H1 (cell line): ENCODE results near the gene ALDH5A1. TPM values are rescaled to one million over a fixed set of nuclear protein-coding genes. Genes with fewer than 3 reads are reported as not detected.

ENCODE experiments used
- CTCF ChIA-PET: fragments of 300-600 bp; sonication (Branson Sonifier 250); formaldehyde crosslinking; loops from one replicate; lab custom pipeline; 2021; ENCODE audit not compliant: partially characterized antibody; lab: Charles Lee
- POLR2A ChIA-PET: fragments of 300-600 bp; sonication (Branson Sonifier 250); formaldehyde crosslinking; loops from one replicate; lab custom pipeline; 2021; ENCODE audit warnings: inconsistent platforms; ENCODE audit not compliant: partially characterized antibody; lab: Charles Lee
- DNase-seq, 2 experiments: peaks; one replicate each; pipeline versions ENCODE4 v3.0.0 to v3.0.0-alpha.2; 2010 to 2022; ENCODE audit warnings: low spot score in 2 of 2, low read depth in 1 of 2, mixed read lengths in 1 of 2
- FAIRE-seq: peaks from 2 replicates; lab custom pipeline; 2011; peaks lifted over from hg19 to GRCh38; lab: Jason Lieb, UNC
- H2AFZ ChIP-seq: 2 replicates; pipeline ENCODE4 v1.8.1; 2012; ENCODE audit warnings: low read length, inconsistent platforms
- H2AK5ac ChIP-seq: 2 replicates; pipeline ENCODE4 v1.6.1; 2013; ENCODE audit warnings: low read depth, low read length
- H2BK120ac ChIP-seq: replicated peaks from 2 replicates; pipeline ENCODE3; 2013; ENCODE audit warnings: low read depth, low read length, inconsistent platforms
- H2BK12ac ChIP-seq: 2 replicates; pipeline ENCODE4 v1.6.1; 2013; ENCODE audit warnings: low read depth, low read length
- H2BK15ac ChIP-seq: 2 replicates; pipeline ENCODE4 v1.6.1; 2013; ENCODE audit warnings: low read length
- H2BK20ac ChIP-seq: 2 replicates; pipeline ENCODE4 v1.6.1; 2013; ENCODE audit warnings: low read length
- H2BK5ac ChIP-seq: 2 replicates; pipeline ENCODE4 v1.6.1; 2013; ENCODE audit warnings: low read depth, low read length
- H3K14ac ChIP-seq: 2 replicates; pipeline ENCODE4 v1.6.1; 2013; ENCODE audit warnings: inconsistent platforms; ENCODE audit not compliant: insufficient read length
- H3K18ac ChIP-seq: 2 replicates; pipeline ENCODE4 v1.6.1; 2013; ENCODE audit warnings: low read length; ENCODE audit errors: extremely low read depth
- H3K23ac ChIP-seq: 2 replicates; pipeline ENCODE4 v1.6.1; 2013; ENCODE audit warnings: inconsistent platforms; ENCODE audit not compliant: insufficient read length
- H3K23me2 ChIP-seq: 2 replicates; pipeline ENCODE4 v1.6.1; 2013; ENCODE audit warnings: low read depth, low read length
- H3K27ac ChIP-seq: 2 replicates; pipeline ENCODE4 v1.6.1; 2011; ENCODE audit warnings: low read depth, low read length, inconsistent platforms
- H3K27me3 ChIP-seq, 4 experiments: replicated peaks in 1 of 4; 1 replicate in 1 of 4; 2 replicates in 3 of 4; pipeline versions ENCODE4 v1.6.1 to v1.8.1; 2011 to 2013; ENCODE audit warnings: low read length in 3 of 4, mild to moderate bottlenecking in 3 of 4, inconsistent platforms in 2 of 4, mixed read lengths in 2 of 4, moderate library complexity in 1 of 4; ENCODE audit not compliant: control insufficient read depth in 3 of 4, insufficient read depth in 3 of 4; ENCODE audit errors: extremely low read depth in 1 of 4
- H3K36me3 ChIP-seq, 4 experiments: 2 replicates each; pipeline versions ENCODE4 v1.6.1 to v1.8.1; 2011 to 2013; ENCODE audit warnings: mild to moderate bottlenecking in 4 of 4, low read length in 3 of 4, moderate library complexity in 2 of 4, control low read depth in 1 of 4, inconsistent platforms in 1 of 4; ENCODE audit not compliant: insufficient read depth in 4 of 4, control insufficient read depth in 2 of 4
- H3K4ac ChIP-seq: replicated peaks from 2 replicates; pipeline ENCODE3; 2013; ENCODE audit warnings: low read length, low read depth, mixed read lengths, inconsistent platforms; ENCODE audit not compliant: insufficient read length
- H3K4me1 ChIP-seq, 4 experiments: replicated peaks in 1 of 4; 1 replicate in 1 of 4; 2 replicates in 3 of 4; pipeline versions ENCODE4 v1.6.1 to v1.8.1; 2011 to 2013; ENCODE audit warnings: low read length in 3 of 4, inconsistent platforms in 2 of 4, mixed read lengths in 1 of 4; ENCODE audit not compliant: insufficient read depth in 4 of 4, control insufficient read depth in 3 of 4
- H3K4me2 ChIP-seq, 2 experiments: 2 replicates each; pipeline versions ENCODE4 v1.6.1 to v1.8.1; 2011 to 2013; ENCODE audit warnings: low read depth in 2 of 2, low read length in 2 of 2, control low read depth in 1 of 2, inconsistent platforms in 1 of 2, mild to moderate bottlenecking in 1 of 2; ENCODE audit not compliant: insufficient read depth in 1 of 2
- H3K4me3 ChIP-seq, 4 experiments: fragments of 200-600, 300-600 bp in 1 of 4; sonication (generic), shearing (Covaris generic), sonication (Bioruptor Twin) in 1 of 4; 2 replicates each; pipeline versions ENCODE4 v1.5.1 to v1.8.1; 2011 to 2016; ENCODE audit warnings: low read length in 4 of 4, low read depth in 3 of 4, control low read depth in 2 of 4, inconsistent platforms in 2 of 4, mild to moderate bottlenecking in 2 of 4, mixed read lengths in 1 of 4, moderate library complexity in 1 of 4; ENCODE audit not compliant: insufficient read depth in 2 of 4; ENCODE audit errors: extremely low read depth in 1 of 4
- H3K56ac ChIP-seq: replicated peaks from 2 replicates; pipeline ENCODE3; 2013; ENCODE audit warnings: low read depth, mild to moderate bottlenecking, mixed read lengths, low read length, inconsistent platforms; ENCODE audit not compliant: insufficient read length
- H3K79me1 ChIP-seq: 2 replicates; pipeline ENCODE4 v1.6.1; 2013; ENCODE audit warnings: low read depth, low read length, control low read depth
- H3K79me2 ChIP-seq, 2 experiments: 2 replicates each; pipeline versions ENCODE4 v1.6.1 to v1.8.1; 2012 to 2013; ENCODE audit warnings: low read length in 2 of 2, mild to moderate bottlenecking in 2 of 2, inconsistent platforms in 1 of 2; ENCODE audit not compliant: insufficient read depth in 2 of 2, control insufficient read depth in 1 of 2
- H3K9ac ChIP-seq, 4 experiments: replicated peaks in 1 of 4; 1 replicate in 1 of 4; 2 replicates in 3 of 4; pipeline versions ENCODE4 v1.6.1 to v1.8.1; 2011 to 2013; ENCODE audit warnings: low read depth in 3 of 4, low read length in 3 of 4, control low read depth in 2 of 4, mild to moderate bottlenecking in 2 of 4, moderate library complexity in 2 of 4, inconsistent platforms in 1 of 4; ENCODE audit errors: extremely low read depth in 1 of 4
- H3K9me3 ChIP-seq, 2 experiments: 2 replicates each; pipeline versions ENCODE4 v1.6.1 to v1.8.1; 2012 to 2013; ENCODE audit warnings: mild to moderate bottlenecking in 2 of 2, moderate library complexity in 2 of 2, control low read depth in 1 of 2, inconsistent platforms in 1 of 2, low read depth in 1 of 2, low read length in 1 of 2, mixed read lengths in 1 of 2; ENCODE audit not compliant: insufficient read depth in 2 of 2
- H4K20me1 ChIP-seq, 2 experiments: replicated peaks in 1 of 2; 2 replicates each; pipeline versions ENCODE3 to v1.8.1; 2011 to 2013; ENCODE audit warnings: inconsistent platforms in 2 of 2, low read length in 2 of 2, mild to moderate bottlenecking in 1 of 2; ENCODE audit not compliant: insufficient read depth in 2 of 2, control insufficient read depth in 1 of 2
- H4K5ac ChIP-seq: 2 replicates; pipeline ENCODE4 v1.6.1; 2013; ENCODE audit warnings: low read length, low read depth, mixed read lengths, inconsistent platforms; ENCODE audit not compliant: insufficient read length
- H4K8ac ChIP-seq: 2 replicates; pipeline ENCODE4 v1.8.0; 2013; ENCODE audit warnings: mild to moderate bottlenecking, moderate library complexity, low read length, inconsistent platforms; ENCODE audit not compliant: insufficient read depth; ENCODE audit errors: extremely low read depth
- H4K91ac ChIP-seq: replicated peaks from 2 replicates; pipeline ENCODE3; 2013; ENCODE audit warnings: low read length, mixed read lengths, inconsistent platforms; ENCODE audit not compliant: insufficient read length
- CREB1 ChIP-seq: IDR thresholded peaks from 2 replicates; pipeline ENCODE4 v1.6.1; 2012; ENCODE audit warnings: inconsistent platforms
- EGR1 ChIP-seq: IDR thresholded peaks from 2 replicates; pipeline ENCODE4 v1.6.1; 2011; ENCODE audit warnings: low read depth, low read length, borderline replicate concordance
- HDAC2 ChIP-seq, 2 experiments: fragments of 300-600 bp in 1 of 2; sonication (generic) in 1 of 2; IDR thresholded peaks; 2 replicates each; pipeline ENCODE4 v1.6.1; 2011 to 2012; ENCODE audit warnings: low read depth in 2 of 2, low read length in 2 of 2, mild to moderate bottlenecking in 2 of 2, moderate library complexity in 2 of 2, borderline replicate concordance in 1 of 2, inconsistent platforms in 1 of 2
- KDM5A ChIP-seq: fragments of 200-600 bp; IDR thresholded peaks from 2 replicates; pipeline ENCODE4 v1.7.1; 2012; ENCODE audit warnings: mild to moderate bottlenecking, low read length, inconsistent platforms, mixed read lengths
- NANOG ChIP-seq: IDR thresholded peaks from 2 replicates; pipeline ENCODE4 v1.6.1; 2011; ENCODE audit warnings: low read length, low read depth, mild to moderate bottlenecking, inconsistent platforms; ENCODE audit not compliant: insufficient read depth, poor library complexity, severe bottlenecking
- POLR2AphosphoS5 ChIP-seq: IDR thresholded peaks from 2 replicates; pipeline ENCODE4 v1.6.1; 2011; ENCODE audit warnings: low read depth, low read length
- RAD21 ChIP-seq, 2 experiments: IDR thresholded peaks in 1 of 2; conservative IDR thresholded peaks in 1 of 2; 2 replicates each; pipeline ENCODE4 v1.6.1; 2011; ENCODE audit warnings: low read depth in 2 of 2, low read length in 2 of 2, improper control_type of control experiment in 1 of 2, inconsistent platforms in 1 of 2, mild to moderate bottlenecking in 1 of 2, moderate library complexity in 1 of 2
- SIRT6 ChIP-seq: IDR thresholded peaks from one replicate; pipeline ENCODE4 v1.7.1; 2012; ENCODE audit warnings: low read length, inconsistent platforms
- SIX5 ChIP-seq: IDR thresholded peaks from 2 replicates; pipeline ENCODE4 v1.6.1; 2011; ENCODE audit warnings: mild to moderate bottlenecking, low read depth, low read length
- SP2 ChIP-seq: IDR thresholded peaks from 2 replicates; pipeline ENCODE4 v1.6.1; 2012; ENCODE audit warnings: mild to moderate bottlenecking, low read length, inconsistent platforms
- YY1 ChIP-seq: IDR thresholded peaks from 2 replicates; pipeline ENCODE4 v1.6.1; 2011; ENCODE audit warnings: low read depth, mild to moderate bottlenecking, low read length
- WGBS, 2 experiments: shearing (Covaris generic) in 1 of 2; methylation state at CpG; one replicate each; pipeline versions ENCODE4 v1.1.6 to v1.1.7; 2013 to 2015; ENCODE audit warnings: low lambda C conversion rate in 2 of 2, mixed read lengths in 2 of 2, inconsistent platforms in 1 of 2, low coverage in 1 of 2, missing lambda C conversion rate in 1 of 2; ENCODE audit not compliant: insufficient replicate concordance in 2 of 2, insufficient coverage in 1 of 2, insufficient read length in 1 of 2; ENCODE audit errors: extremely low coverage in 1 of 2, missing lambda C conversion rate in 1 of 2; 5-methylcytosine and 5-hydroxymethylcytosine counted together
- polyA plus RNA-seq, 7 experiments: library from polyadenylated mRNA; depleted of rRNA in 3 of 7; stranded (reverse) in 5 of 7; unstranded in 2 of 7; fragments of >200 nt in 5 of 7; fragments of 200-250 nt in 2 of 7; gene quantifications; 1 replicate in 5 of 7; 2 replicates in 1 of 7; 4 replicates in 1 of 7; pipeline versions ENCODE4 v1.2.1 to v1.2.3, GENCODE V29; 2011 to 2013; ENCODE audit warnings: missing spikeins in 2 of 7, mixed read lengths in 2 of 7
- total RNA-seq: library from RNA; stranded (reverse); fragmentation: NEBNext Ultra II Directional; extraction: Animal tissue kit (Norgen Biotek cat#: 25700); gene quantifications from 2 replicates; pipeline ENCODE4 v1.2.1, GENCODE V29; 2021
- TF ChIP-seq, protein P1 (sequence below): IDR thresholded peaks from 2 replicates; pipeline ENCODE4 v1.6.1; 2011; ENCODE audit warnings: low read length, improper control_type of control experiment
- TF ChIP-seq, protein P2 (sequence below): IDR thresholded peaks from 2 replicates; pipeline ENCODE4 v1.6.1; 2011; ENCODE audit warnings: low read depth, mild to moderate bottlenecking, low read length; ENCODE audit not compliant: insufficient read depth

Gene ALDH5A1
- total and polyA plus RNA-seq, 2 of the 8 experiments (the other 6 are each of a cell fraction or from before 2014, with no cell fraction given) = 1.5 to 2.4 TPM

DNA sequence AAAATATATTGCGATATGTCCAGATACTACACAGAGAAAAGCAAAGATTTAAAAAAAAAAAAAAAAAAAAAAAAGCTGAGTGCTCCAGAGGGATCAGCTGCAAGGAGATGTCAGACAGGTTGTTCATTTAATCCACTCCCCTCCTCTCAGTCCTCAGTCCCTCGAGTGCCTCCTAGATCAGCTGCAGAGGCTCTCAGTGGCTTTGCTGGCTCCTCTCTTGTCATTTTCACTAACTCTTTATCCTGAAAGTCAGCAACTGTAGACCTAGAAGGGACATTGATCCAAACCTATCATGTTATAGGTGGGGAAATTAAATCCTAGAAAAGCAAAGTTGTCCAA lies 89.6 kb downstream of the ALDH5A1 start:
- H4K8ac ChIP-seq = no peak overlapping the region
- no peak overlapping the region for H3K14ac ChIP-seq
- no peak overlapping the region for H3K23ac ChIP-seq
- ChIA-PET POLR2A (interaction anchor here (0.6 to 2.2 kb wide), 8 partner anchors 28 to 209 kb away, joined by 3 to 9 read pairs (median 3); partner anchors contain the start of genes ACOT13 and TDP2), CTCF (interaction anchor here (0.6 to 11.1 kb wide), 34 partner anchors 8 to 485 kb away, joined by 3 to 99 read pairs (median 4); partner anchors contain the start of genes ACOT13, ALDH5A1, KIAA0319 and TDP2)
- H2BK5ac ChIP-seq = no peak overlapping the region
- H3K4ac ChIP-seq = no peak overlapping the region
- no peak overlapping the region for H3K27ac ChIP-seq
- no peak overlapping the region; the same call in 1 of the 2 replicates for H2BK20ac ChIP-seq
- H3K56ac ChIP-seq = no peak overlapping the region
- no peaks in the 10 kb centered on the region for H3K36me3 ChIP-seq
- FAIRE-seq (no peak), DNase-seq (no peak)
- no peak overlapping the region for H2BK15ac ChIP-seq
- no peaks in the 10 kb centered on the region for H3K79me1 ChIP-seq
- no peaks in the 10 kb centered on the region for H3K9me3 ChIP-seq
- no peaks in the 10 kb centered on the region for H3K79me2 ChIP-seq
- no peak overlapping the region for H3K4me3 ChIP-seq
- no peak overlapping the region for H2AFZ ChIP-seq
- no peak overlapping the region for H2BK12ac ChIP-seq
- H2BK120ac ChIP-seq = no peak overlapping the region
- H3K4me2 ChIP-seq = no peak overlapping the region
- no peaks in the 10 kb centered on the region for H3K27me3 ChIP-seq
- no peak overlapping the region for H4K91ac ChIP-seq
- H3K4me1 ChIP-seq = peaks cover 0 to 2% (median 1%) of the 10 kb centered on the region in 4 experiments; a peak in 2 of 7 replicates
- no peak overlapping the region for H3K9ac ChIP-seq
- H4K20me1 ChIP-seq = no peaks in the 10 kb centered on the region
- 90% methylated on average over 2 of the region's 2 CpGs; no CpG with 5 or more reads in 1 of the 2 experiments for WGBS, 2 experiments
- no peak overlapping the region for H2AK5ac ChIP-seq
- no peak overlapping the region for H4K5ac ChIP-seq
- no peak overlapping the region for H3K18ac ChIP-seq
- H3K23me2 ChIP-seq = no peaks in the 10 kb centered on the region; the same call in 1 of the 2 replicates
- TF ChIP-seq RAD21 (IDR thresholded peaks at IDR 0.05 in 1 of 2, conservative IDR thresholded peaks at IDR 0.05 in 1 of 2; ENCODE audit: low read depth in 2 of 2, low read length in 2 of 2) (no peak), YY1 (no peak), SIX5 (no peak), HDAC2 (IDR thresholded peaks at IDR 0.05; ENCODE audit: borderline replicate concordance in 1 of 2, low read depth in 2 of 2, low read length in 2 of 2) (no peak), SIRT6 (no peak), CREB1 (no peak), NANOG (no peak), POLR2AphosphoS5 (no peak), EGR1 (no peak), KDM5A (no peak), SP2 (no peak)
- TF ChIP-seq, protein P1, sequence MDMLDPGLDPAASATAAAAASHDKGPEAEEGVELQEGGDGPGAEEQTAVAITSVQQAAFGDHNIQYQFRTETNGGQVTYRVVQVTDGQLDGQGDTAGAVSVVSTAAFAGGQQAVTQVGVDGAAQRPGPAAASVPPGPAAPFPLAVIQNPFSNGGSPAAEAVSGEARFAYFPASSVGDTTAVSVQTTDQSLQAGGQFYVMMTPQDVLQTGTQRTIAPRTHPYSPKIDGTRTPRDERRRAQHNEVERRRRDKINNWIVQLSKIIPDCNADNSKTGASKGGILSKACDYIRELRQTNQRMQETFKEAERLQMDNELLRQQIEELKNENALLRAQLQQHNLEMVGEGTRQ = no peak
- TF ChIP-seq, protein P2, sequence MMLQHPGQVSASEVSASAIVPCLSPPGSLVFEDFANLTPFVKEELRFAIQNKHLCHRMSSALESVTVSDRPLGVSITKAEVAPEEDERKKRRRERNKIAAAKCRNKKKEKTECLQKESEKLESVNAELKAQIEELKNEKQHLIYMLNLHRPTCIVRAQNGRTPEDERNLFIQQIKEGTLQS = no peak
